Measurements from ENCODE around the gene ATXN1.

Gene ATXN1

DNA sequence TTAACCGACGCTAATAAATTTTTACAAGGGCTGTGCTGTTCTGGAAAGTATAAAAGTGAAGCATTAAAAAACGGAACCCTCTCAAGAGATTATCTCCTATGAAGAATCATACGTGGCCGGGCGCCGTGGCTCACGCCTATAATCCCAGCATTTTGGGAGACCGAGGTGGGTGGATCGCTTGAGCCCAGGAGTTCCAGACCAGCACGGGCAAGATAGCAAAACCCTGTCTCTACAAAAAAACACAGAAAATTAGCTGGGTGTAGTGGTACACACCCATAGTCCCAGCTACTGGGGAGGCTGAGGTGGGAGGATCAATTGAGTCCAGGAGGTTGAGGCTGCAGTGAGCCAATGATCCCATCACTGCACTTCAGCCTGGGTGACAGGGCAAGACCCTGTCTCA lies 439.4 kb downstream of the ATXN1 start:
- no peak for DNase-seq

DNA sequence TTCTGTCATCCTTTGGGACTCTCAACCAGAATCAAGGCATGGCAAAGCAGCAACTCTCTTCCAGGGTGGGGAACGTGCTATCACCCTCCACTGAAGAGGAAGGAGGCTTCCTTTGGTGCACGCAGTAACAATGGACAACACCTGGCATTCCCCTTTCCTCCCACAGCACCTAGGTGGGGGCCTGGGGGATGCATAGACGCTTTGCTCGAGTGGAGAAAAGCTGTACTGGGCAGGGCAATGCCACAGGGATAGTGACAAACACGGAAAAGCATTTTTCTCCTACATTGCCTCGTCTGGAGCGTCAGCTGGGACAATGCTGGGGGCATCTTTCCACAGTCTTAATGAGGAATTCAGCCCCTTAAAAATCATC lies 439.9 kb downstream of the ATXN1 start:
- no peak for DNase-seq

DNA sequence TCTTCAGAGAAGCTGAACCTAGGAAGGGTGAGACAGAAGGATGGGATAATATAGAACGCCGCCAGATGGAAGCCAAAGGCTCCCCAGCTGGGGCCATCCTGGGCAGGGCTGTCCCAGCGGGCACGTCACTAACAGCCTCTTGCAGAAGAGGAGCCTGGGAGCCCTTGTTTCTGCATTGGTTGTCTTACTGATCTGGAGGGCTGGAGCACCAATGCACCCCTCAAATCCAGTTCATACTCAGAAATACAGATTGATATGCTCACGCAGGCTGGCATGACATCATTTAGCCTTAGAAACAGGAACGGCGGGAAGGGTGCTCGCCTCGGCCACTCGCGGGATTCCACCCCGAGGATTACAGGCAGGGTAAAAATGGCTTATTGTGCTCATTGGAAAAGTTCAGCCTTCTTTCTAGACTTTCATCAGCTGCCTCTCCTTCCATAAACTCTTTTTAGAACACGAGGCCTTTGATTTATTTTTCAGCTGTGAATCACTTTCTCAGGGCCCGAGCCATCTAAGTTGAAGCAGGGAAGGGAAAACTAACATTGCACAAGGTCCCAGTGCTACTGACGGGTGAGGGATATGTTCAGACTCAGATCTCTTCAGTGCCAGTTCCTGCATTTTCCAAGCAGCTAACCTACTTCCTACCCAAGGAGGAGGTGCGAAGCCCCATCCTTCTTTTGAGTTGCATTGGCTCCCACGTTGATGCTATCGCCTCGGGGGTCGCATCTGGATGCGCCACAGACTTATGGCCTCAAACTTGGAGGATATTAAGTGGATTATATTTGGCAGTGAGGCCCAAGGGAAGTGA lies 440.5 kb downstream of the ATXN1 start:
- peak; percentile 49 for DNase-seq

DNA sequence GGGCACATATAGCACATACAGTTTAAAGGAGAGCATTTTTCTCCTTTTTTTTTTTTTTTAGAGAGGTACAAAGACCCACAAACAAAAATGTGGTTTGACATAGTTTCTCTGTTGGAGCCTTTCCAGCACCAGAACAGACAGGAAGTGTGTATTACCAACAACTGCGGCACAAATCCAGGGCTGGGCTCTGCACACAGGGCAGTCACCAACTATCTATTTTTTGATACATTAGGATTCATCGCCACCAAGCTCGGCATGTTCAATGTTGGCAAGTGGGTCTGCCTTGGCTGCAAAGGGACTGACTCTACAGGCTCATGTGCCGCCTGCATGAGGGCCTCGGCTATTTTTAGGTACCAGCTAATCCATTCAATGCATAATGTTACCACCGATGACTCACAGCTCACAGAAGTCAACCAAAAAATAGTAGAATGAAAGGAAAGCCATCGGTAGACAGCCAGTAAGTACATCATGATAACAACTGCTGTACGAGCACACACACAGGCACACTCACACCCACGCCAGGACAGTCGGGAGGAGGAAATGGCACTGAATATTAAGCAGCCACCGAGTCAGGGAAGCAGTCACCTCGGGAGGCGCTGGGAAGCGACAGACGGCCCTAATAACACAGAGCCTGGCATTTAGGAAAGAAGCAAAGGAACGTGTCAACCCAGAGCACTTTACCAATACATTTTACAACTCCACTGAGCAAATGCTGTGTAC lies 441.3 kb downstream of the ATXN1 start:
- DNase-seq: peak; percentile 97

DNA sequence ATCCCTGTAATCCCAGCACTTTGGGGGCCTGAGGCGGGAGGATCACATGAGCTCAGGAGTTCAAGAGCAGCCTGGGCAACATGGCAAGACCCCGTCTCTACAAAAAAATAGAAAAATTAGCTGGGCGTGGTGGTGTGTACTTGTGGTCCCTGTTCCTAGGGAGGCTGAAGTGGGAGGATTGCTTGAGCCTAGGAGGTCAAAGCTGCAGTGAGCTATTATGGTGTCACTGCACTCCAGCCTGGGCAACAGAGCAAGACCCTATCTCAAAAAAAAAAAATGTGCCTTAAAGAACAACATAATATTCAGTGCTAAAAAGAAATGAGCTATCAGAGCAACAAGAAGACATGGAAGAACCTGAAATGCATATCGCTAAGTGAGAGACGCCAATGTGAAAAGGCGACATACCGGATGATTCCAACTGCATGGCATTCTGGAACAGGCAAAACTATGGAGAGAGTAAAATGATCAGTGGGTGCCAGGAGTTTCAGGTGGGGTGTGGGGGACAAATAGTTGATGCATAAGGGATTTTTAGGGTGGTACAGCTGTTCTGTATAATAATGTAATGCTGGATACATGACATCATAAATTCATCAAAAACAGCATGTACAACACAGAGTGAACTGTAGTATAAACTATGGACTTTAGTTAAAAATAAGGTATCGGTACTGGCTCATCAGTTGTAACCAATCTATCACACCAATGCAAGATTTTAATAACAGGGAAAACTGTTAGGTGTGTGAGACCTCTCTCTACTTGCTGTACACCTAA lies 442.1 kb downstream of the ATXN1 start:
- no peak for DNase-seq

DNA sequence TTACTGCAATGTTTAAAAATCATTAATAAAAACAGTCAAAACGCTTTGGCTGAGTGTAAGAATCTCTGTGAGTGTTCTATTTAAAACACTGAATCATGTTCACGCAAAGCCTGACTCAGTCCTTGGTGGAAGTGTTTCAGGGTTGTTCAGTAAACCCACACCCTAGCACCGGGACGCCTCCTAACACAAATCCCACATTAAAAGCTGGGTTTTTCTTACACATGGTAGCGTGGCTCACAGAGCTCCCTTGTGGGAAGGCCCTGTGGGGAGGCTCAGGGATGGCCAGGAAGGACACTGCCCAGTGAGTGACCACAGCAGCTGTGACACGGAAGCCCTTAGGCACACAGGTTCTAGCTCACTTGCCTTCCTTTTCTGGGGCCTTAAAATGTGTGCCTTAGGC lies 442.7 kb downstream of the ATXN1 start:
- peak; percentile 83 for DNase-seq

DNA sequence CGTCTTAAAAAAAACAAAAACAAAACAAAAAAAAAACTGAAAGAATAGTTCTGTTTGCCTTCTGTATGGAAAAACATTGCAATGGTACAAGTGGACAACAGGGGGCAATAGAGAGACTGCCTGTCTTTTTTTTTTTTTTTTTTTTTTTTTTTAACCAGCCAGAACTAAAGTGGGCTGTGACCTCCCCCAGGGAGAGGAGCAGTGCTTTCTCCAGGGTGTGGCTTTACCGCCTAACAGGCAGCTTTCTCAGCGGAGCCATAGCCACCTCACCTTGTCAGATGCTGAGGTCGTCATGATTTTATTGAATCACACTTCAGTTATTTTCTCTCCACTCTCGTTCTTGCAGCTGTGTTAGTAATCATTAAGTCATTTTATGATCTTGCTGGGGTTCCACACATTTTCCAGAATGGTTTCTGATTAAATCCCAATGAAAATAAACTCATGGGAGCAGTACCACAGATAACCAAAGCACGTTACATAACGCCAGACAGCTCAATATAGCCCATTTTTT lies 444.5 kb downstream of the ATXN1 start:
- DNase-seq: peak; percentile 75

DNA sequence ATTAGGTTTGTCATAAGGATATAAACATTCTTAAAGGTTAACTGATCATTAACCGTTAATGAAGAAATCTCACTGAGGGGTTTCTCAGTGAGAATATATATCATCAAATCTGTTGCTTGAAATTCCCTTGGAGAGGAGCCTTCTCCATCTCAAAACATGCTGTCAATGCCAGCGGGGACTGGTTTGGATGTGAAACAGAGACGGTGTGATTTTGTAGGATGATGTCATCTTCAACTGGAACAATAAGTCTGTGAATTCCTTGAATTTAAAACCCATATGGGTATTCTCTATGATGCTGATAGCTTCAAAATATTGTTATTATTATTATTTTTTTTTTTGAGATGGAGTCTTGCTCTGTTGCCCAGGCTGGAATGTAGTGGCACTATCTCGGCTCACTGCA lies 447.0 kb downstream of the ATXN1 start:
- no peak for DNase-seq

DNA sequence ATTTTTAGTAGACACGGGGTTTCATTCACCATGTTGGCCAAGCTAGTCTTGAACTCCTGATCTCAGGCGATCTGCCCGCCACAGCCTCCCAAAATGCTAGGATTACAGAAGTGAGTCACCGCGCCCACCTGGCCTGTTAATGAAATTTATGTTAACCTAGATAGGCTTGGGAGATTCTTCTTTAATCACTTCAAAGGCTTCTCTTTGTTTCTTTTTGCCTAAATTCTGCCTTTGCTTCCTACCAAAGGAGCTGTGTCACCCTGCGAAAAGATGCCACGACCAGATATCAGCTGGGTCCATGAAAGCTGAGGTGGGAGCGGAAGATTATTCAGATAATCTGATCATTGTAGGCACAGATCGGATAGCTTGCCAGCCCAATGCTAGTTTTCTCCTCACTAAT lies 447.5 kb downstream of the ATXN1 start:
- no peak for DNase-seq

DNA sequence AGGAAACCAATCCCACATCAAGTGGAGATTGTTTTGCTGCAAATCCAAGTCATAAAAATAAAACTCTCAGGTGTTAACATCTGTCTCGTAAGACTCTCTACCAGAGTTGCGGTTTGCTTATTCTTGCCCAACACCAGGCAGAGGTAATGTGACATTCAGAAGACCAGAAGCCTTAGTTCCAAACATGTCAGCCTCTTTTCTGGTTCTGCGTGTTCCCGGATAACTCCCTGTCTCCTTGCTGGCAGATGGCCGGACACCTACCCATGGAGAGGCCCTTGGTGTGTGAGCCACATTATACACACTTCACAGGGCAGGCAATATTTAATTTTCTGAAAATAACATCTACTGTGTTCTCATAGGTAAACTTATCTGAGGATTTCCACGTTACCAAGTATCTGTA lies 449.5 kb downstream of the ATXN1 start:
- DNase-seq: no peak

DNA sequence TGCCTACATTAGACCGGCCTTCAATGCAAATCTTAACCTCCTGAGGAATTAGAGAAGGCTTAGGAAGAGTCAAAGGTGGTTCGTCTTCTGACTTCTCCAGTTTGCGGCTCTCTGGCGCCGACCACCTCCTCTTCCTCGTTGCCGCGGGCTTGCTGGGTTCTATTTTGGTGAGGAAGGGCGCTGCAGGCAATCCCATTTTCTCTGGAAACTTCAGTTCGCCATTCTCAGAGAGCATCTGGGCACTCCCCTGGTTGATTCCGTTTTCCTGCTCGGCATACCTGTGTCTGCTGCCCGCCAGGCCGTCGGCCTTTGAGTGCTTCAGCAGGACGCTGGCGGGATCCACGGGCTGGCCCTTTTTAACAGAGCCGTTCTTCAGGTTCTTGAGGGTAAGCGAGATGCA lies 454.9 kb downstream of the ATXN1 start:
- no peak for DNase-seq

DNA sequence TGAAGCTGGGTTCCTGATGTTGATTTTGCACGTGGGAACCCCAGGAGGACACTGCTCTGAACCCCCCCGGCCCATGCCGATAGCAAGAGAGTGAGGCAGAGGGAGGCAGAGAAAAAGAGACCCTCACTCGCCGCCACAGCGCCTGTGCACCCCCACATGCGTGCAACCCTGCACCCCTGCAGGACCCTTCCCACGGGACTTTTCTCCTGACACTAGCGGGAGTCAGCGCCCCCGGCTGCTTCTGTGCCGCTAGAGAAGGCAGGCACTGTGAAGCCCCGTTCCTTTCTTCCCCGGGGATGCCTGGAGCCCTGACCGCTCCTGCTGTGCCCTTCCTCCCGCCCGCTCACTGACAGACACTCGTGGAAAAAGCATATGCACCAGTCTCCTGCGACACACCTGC lies 455.5 kb downstream of the ATXN1 start:
- DNase-seq: no peak

DNA sequence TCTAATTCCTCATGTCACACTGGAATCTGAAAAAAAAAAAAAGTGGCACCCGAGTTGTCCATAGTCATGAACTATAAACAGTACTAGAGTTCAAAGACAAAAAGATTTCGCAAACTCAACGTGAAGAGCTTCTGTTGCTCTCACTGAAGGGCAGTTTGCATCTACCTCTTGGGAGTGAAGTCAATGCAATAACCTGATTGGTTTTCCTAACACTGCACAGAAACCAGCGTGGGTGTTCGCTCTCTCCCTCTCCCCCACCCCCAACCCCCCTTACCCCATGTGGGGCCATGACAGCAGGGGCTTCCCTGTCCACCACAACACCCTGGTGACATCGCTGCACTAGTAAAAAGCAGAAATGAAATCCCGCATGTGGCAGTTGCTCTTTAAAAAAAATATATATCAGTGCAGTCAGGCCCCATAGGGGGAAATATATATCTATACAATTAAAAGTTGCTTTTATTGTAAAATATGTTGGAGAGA lies 456.0 kb downstream of the ATXN1 start:
- DNase-seq: no peak

DNA sequence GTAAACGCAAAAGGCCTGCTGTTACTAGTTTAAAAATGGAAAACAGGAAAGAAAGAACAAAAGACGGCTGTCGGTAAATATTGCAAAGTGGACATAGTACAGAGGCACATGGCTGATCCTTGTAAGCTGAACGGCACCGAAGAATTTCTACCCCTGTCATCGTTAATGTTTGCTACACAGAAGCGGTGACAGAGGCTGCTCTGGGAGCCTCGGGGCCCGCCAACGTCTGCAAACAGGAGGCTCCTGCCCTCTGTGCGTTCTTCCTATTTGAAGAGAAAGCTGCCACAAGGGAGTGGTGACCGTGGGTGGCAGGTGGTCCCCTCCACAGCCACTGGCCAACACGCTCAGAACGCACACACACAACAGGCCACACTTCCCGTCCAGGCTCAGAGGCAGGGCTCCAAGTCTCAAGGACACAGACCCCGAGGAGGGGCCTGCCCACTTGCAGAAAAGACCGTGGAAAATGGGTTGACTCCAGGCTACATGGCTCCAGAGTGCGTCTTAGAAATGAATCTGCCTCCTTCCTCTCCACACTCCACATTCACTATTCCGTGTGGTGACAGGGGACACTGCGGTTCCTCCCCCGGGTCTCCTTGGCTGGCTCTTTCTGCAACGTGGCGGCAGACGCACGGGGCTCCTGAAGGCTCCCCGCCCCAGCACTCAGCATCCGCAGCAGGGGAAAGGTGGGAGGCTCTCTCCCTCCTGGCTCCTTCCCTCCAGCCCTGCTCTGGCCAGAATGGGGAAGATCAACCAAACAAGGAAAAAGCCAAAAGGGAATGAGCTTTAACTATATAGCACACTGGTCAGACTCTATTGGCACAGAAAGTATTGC lies 458.3 kb downstream of the ATXN1 start:
- no peak for DNase-seq

DNA sequence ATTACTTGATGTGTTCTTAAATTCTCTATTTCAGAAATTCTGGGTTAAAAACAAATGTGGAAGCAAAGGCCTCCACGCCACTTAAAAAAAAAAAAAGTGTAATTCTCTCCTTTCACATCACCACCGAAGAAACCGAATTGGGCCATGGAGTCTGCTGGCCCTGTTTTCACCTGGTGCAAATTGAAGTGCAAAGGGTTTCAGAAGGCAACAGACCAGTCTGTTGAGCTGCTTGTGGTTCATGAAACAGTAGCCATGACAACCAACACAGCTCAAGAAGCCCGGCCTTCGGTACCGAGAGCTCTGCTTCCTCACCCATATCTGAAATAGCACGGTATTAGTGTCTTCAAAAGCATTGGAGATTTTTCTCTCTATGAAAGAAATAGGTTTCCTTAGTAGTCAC lies 459.7 kb downstream of the ATXN1 start:
- DNase-seq: no peak

DNA sequence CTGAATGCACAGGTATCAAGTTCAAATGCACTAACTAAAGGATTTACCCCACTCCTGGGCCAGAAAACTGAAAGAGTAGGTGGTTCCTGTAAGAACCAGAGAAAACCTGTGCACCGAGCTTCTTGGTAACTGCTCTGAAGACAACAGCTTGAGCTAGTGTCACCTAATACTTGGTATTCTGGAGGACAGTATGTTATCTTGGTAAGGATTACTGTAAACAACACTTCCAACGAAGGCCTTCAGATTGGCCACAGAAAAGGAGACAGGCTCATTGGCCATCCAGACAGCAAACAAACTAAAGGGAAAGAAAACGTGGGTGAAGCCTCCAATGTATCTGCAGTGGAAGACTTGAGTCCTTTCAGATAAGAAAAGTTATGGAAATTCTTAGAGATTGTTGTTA lies 461.4 kb downstream of the ATXN1 start:
- no peak for DNase-seq

DNA sequence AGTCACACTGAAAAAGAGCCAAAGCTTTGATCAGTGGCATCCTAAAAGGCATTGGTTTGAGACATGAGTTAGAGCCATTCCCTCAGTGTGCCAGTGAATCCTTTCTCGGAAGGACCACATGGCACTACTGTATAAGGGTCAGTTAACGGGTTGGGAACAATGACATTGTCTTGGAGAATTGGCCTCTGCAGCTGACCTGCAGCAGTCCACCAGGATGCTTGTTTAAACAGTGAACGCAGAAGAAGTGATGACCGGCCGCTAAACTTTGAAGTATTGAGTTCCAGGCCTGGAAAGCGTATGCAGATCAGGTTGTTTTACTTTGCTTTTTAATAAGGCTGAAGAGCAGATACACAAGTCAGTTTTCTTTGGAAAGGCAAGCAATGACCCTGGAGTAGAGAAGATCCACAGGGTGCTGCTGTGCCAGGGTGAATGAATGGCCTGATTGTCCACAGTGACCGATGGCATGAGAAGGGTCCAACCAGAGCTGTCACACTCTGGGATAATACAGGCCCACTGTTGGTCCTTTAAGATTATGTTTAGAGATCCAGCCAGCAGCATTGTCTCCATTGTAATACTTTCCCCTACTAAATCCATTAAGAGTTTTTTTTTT lies 465.1 kb downstream of the ATXN1 start:
- DNase-seq: no peak

DNA sequence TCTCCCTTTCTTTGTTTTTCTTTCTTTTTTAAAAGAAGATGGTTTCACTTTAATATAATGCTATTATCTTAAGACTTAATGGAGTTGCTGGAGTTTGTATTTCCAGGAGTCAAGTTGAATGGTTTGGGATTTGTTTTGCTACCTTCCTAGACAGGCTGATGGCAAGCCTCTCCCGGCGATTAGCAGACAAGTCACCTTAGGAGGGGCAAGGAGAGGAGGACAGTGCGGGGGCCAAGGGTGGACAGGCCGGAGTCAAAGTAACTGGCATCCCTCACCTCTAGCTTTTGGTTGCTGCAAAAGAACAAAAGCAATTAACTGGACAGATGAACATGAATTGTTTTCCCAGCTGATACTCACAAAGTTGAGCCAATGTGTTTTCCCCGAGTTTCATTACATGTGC lies 465.8 kb downstream of the ATXN1 start:
- DNase-seq: no peak

DNA sequence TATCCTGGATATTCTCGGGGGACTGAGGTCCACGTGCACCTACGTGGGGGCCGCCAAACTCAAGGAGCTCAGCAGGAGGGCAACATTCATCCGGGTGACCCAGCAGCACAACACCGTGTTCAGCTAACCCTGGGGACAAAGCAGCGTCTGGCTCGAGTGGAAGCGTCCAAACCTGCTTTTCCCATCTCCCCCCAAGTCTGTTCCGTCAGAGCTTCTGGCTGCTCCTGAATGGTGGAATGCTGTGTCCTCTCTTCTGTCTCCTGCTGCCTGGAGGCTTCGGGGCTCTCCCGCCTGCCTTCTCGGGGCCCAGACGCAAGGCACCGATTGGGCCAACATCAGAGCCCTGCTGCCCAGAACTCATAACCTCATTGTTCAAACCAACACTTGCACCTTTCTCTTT lies 466.2 kb downstream of the ATXN1 start:
- DNase-seq: no peak

DNA sequence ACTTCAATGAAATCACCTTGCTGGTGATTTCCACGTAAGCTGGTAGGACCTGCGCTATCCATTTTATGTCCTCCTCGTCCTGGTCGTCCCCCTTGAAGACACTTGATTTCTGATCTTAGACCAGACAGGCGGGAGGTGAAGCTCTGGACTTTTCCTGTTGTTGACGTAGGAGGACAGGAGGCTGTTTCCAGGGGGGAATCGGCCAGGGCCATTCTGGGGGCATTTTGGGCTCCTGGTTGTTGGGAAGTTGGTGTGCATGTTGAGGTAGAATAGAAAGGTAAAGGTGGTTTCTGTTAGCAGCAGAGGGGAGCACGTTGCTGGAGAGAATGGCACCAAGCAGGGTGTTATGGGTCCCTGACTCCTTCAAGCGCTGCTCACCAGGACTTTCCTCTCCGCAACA lies 466.9 kb downstream of the ATXN1 start:
- DNase-seq: no peak

DNA sequence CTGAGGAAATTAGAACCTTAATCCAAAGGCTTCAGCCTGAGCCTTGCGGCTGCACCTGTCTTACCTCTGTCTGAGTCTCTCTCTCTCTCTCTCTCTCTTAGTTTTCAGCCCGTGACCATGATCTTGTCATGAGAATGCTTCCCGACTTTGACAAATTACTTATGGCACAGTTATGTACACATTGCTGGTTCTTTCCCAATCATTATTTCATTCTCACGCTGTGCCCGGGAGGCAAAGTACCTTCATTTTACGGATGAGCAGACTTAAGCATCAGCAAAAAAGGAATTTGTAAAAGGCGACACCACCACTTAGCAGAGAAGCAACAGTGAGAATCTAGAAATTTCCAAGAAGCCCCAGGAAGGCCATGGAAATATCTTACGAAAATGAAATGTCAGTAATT lies 468.3 kb downstream of the ATXN1 start:
- no peak for DNase-seq

DNA sequence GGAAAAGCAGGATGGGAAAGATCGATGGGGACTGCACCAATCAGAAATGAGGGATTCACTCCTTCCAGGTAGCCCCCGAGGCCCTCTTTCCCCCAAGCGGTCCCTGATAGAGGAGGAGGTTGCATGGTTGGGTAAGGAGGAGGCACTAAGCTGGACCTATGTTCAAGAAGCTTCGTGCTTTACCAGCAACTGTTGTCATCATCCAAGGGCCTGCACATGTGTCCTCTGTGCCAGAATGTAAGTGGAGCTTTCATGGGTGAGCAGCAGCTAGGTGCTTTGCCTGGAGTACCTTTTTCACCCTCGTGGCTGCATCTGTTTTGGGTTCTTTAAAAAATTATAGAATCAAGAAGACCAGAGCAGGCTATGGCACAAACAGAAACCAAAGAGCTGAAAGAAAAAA lies 468.8 kb downstream of the ATXN1 start:
- no peak for DNase-seq

Measured in fibroblast of skin of back (primary cell).